ENCODE results near the gene ANKMY1.

ANKMY1 gene

GRCh38 chr2:240567872-240568677, 10.3 kb upstream of the ANKMY1 start, which contains the start of gene RNPEPL1:
Gene RNPEPL1 (plus strand): TSS chr2:240568484. CDS start chr2:240568587, 103 bp downstream.
- DNase-seq, result peak; percentile 46

GRCh38 chr2:240567137-240567871, 9.5 kb upstream of the ANKMY1 start:
- peak; percentile 6 for DNase-seq

- DNase-seq, result peak; percentile 80
These were observed 8.7 kb upstream of the ANKMY1 start for GRCh38 chr2:240566203-240567136.

GRCh38 chr2:240565333-240566202, 7.8 kb upstream of the ANKMY1 start:
- peak; percentile 87 for DNase-seq

GRCh38 chr2:240564561-240565332, 7.0 kb upstream of the ANKMY1 start:
- no peak for DNase-seq

- DNase-seq, result no peak
These were observed 6.3 kb upstream of the ANKMY1 start for GRCh38 chr2:240563951-240564560.

GRCh38 chr2:240563231-240563630, 5.4 kb upstream of the ANKMY1 start:
- peak; percentile 91 for DNase-seq

- peak; percentile 21 for DNase-seq
These were observed 3.7 kb upstream of the ANKMY1 start for GRCh38 chr2:240561325-240561971.

GRCh38 chr2:240560480-240561324, 2.9 kb upstream of the ANKMY1 start:
- DNase-seq, result peak; percentile 96

GRCh38 chr2:240560084-240560479, 2.3 kb upstream of the ANKMY1 start, which contains the start of gene DUSP28:
Gene DUSP28 (plus strand): TSS chr2:240560357. CDS start chr2:240560685, 328 bp downstream.
- DNase-seq, result peak; percentile 77

- no peak for DNase-seq
These were observed 1.5 kb upstream of the ANKMY1 start for GRCh38 chr2:240559286-240559685.

GRCh38 chr2:240558236-240558761, 511 bp upstream of the ANKMY1 start:
- no peak for DNase-seq

- DNase-seq, result no peak
These were observed 562 bp downstream of the ANKMY1 start for GRCh38 chr2:240557101-240557751.

GRCh38 chr2:240556553-240557100, 1.2 kb downstream of the ANKMY1 start:
- no peak for DNase-seq

- no peak for DNase-seq
These were observed 2.1 kb downstream of the ANKMY1 start for GRCh38 chr2:240555541-240556250.

GRCh38 chr2:240554767-240555493, 2.9 kb downstream of the ANKMY1 start:
- no peak for DNase-seq

All from NCI-H2029 (cell line).